Cardiac septum (tissue), 1 donor: ENCODE results near the gene TIE1. TPM values are rescaled to one million over a fixed set of nuclear protein-coding genes. Genes with fewer than 3 reads are reported as not detected.
A peak's percentile ranks its signal among the peaks of the same experiment; 100 is the strongest.

ENCODE experiments used
- DNase-seq: peaks from one replicate; pipeline ENCODE4 v3.0.0-alpha.2; 2020; ENCODE audit warnings: low spot score
- intact Hi-C: fragments of 100-400 bp; cut with DNase I; formaldehyde crosslinking; loops from one replicate; pipeline ENCODE4 v1.14.0; 2022
- total RNA-seq: library from RNA; stranded (reverse); fragmentation: NEBNext Ultra II Directional; extraction: Animal tissue kit (Norgen Biotek cat#: 25700); gene quantifications from one replicate; pipeline ENCODE4 v1.2.1, GENCODE V29; 2021
- donor health status: DM: no; HTN: no; CAD: no.

The TIE1 gene
- total RNA-seq, 1 donor from 2014 or later = 27.7 TPM

DNA sequence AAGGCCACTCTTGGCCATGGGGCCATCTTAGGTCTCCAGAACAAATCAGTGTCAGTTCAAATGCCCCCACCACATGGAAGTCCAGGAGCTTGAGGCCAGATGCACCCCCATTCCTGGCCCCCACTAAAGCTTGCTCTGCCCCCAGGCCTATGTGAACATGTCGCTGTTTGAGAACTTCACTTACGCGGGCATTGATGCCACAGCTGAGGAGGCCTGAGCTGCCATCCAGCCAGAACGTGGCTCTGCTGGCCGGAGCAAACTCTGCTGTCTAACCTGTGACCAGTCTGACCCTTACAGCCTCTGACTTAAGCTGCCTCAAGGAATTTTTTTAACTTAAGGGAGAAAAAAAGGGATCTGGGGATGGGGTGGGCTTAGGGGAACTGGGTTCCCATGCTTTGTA, 21.7 kb downstream of the TIE1 start:
- DNase-seq = peak; percentile 20
- intact Hi-C loops = no loop called here

DNA sequence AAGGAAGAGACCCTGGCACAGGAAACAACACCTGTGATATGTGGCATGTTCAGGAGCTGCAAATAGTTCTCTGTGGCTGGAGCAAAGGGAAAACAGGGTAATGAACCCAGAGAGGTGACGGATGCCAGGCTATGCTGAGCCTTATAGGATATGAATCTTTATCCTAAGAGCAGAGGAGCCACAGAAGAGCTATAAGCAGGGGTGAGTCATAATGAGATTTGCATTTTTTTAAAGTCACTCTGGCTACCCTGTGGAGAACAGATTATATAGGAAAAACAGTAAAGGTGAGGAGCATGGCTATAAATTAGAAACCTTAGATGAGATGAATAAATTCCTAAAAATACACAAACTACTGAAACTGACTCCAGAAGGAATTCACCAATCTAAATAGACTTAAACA, 24.0 kb downstream of the TIE1 start:
- intact Hi-C loops = loop anchor here (1.0 kb wide), 1 partner anchor 21 kb away; no protein-coding TSS in a partner anchor
- DNase-seq = no peak

DNA sequence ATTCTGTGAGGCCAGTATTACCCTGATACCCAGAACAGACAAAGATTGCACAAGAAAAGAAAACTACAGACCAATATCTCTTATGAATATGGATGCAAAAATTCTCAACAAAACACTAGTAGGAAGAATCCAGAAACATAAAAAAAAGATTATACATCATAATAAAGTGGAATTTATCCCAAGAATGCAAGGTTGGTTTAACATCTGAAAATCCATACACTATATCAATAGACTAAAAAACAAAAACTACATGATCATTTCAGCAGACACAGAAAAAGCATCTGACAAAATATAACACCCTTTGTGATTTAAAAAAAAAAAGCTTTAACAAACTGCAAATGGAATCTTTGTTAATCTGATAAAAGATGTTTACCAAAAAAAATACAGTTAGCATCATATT, 24.6 kb downstream of the TIE1 start:
- DNase-seq = no peak
- intact Hi-C loops = no loop called here

DNA sequence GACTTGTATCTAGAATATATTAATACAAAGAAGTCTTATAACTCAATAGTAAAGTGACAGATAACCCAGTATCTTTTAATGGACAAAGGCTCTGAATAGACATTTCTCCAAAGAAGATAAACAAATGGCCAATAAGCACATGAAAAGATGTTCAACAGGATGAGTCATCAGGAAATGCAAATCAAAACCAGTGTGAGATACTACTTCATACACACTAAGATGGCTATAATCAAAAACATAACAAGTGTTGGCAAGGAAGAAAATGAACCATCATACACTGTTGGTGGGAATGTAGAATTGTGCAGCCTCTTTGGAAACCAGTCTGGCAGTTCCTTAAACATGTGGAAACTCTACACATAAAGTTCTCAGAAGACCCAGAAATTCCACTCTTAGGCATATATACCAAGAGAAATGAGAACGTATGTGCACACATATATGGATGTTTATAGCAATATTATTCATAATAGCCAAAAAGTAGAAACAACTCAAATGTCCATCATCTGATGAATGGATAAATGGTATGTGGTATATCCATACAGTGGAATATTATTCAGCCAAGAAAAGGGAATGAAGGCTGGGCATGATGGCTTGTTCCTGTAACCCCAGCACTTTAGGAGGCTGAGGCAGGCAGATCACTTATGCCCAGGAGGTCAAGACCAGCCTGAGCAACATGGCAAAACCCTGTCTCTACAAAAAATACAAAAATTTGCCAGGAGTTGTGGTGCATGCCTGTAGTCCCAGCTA, 26.9 kb downstream of the TIE1 start:
- intact Hi-C loops = no loop called here
- no peak for DNase-seq

DNA sequence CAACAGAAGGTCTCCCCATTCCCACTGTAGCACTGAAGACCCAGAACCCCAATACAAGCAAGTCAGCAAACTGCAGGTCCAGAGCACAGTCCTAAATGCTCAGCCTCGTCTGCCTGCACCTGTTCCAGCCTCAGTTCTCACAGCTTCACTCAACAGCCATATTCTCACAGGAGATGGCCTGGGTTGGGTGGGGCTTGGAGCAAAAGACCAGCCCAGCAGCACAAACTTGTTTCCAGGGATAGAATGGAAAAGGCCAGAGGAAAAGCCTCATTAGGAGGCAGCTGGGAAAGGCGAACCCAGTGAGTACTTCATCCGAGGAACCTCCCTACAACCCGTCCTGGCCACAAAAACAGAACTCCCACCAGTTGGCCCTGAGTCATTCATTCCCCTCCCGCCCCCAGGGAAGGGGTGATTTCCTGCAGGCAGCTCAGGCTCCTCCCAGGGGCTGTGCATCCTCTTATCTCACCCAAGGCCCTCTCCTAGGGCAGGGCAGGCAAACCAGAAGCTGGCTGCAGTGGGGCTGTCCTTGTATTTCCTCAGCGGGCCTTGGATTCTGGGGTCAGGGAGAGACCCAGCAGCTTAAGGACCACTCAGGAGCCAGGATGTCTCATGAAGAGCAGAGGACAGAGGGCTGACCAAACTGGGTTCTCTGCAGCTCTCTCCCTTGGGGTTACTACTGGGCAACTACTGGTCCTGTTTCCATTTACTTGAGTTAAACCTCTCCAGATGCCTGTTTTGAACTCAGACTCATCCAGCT, 29.4 kb downstream of the TIE1 start:
- intact Hi-C loops = no loop called here
- DNase-seq = peak; percentile 88

DNA sequence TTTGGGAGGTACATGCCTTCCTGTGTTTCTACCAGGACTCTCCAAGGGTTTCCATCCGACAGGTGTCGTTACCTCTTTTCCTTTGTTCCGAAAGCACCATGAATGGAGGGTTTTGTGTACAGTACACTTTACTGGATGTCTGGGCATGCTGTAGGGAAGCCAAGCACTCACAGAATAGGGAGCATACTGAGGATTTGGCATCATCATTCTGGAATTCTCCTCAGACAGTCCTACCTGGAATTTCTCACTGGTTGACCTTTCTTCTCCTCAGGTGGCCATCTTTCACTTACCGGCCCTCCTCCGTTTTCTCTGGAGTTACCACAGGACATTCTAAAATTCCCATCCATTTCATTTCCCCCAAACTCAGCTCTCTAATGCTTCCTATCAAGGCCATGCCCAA, 30.9 kb downstream of the TIE1 start:
- intact Hi-C loops = no loop called here
- peak; percentile 14 for DNase-seq

DNA sequence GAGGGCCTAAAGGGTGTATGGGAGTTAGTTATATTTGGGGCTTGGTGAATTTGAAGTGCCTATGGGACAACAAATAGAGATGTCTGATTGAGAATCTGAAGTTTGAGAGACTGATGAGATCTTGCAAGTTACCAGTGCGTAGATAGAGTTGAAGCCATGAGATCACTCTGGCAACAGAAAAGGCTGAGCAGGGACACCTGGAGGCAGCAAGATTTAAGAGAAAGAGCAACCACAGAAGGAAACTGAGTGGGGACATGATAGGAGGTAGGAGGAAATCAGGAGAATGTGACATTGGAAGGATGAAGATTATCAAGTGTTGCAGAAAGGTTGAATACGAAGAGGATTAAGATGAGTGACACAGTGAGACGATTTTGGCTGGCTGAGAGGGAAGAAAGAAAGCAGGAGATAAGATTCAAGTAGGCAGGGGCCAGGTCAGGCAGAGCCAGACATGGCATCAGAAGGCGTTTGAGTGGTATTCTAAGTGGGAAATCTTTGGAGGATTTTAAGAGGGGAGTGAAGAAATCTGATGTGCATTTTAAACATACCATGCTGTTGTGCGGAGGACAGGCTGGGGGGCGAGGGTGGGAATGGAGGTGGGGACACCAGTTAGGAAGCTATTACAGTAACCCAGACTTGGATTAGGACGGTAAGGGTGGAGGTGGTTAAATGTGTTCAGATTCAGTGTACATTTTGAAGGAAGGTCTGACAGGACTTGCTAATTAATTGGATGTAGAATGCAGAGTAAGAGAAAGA, 33.8 kb downstream of the TIE1 start:
- peak; percentile 55 for DNase-seq
- intact Hi-C loops = no loop called here

DNA sequence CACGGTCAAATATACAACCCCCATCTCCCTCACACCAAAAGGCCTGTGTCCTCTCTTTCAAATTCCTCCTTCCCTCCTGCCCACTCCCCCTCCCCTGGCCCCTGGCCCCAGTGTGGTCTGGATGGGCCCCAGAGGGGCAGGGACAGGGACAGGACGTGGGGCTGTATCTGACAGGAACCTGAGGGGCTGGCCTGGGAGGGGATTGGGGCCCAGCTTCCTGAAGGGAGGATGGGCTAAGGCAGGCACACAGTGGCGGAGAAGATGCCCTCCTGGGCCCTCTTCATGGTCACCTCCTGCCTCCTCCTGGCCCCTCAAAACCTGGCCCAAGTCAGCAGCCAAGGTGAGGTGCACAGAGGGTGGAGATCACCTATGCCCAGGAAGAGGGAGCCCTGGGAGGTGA, 36.8 kb downstream of the TIE1 start, which contains the start of gene MPL:
MPL (plus strand) TSS at position 231 of the 400 bp plus-strand sequence; CDS start at position 262, 31 bp downstream.
- peak; percentile 47 for DNase-seq
- intact Hi-C loops = no loop called here

DNA sequence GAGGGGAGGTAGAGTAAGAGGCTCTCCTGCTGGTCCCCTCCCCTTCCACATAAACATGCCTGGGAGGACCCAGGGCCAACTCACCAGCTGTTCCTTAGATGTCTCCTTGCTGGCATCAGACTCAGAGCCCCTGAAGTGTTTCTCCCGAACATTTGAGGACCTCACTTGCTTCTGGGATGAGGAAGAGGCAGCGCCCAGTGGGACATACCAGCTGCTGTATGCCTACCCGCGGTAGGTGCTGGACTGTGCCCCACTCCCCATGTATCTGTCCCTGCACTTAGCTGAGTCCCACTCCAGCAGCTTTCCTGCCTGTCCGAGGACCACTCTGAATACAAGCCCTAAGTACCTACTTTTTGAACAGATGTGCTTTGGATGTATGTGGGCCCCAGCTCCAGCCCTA, 37.2 kb downstream of the TIE1 start:
- peak; percentile 63 for DNase-seq
- intact Hi-C loops = no loop called here

DNA sequence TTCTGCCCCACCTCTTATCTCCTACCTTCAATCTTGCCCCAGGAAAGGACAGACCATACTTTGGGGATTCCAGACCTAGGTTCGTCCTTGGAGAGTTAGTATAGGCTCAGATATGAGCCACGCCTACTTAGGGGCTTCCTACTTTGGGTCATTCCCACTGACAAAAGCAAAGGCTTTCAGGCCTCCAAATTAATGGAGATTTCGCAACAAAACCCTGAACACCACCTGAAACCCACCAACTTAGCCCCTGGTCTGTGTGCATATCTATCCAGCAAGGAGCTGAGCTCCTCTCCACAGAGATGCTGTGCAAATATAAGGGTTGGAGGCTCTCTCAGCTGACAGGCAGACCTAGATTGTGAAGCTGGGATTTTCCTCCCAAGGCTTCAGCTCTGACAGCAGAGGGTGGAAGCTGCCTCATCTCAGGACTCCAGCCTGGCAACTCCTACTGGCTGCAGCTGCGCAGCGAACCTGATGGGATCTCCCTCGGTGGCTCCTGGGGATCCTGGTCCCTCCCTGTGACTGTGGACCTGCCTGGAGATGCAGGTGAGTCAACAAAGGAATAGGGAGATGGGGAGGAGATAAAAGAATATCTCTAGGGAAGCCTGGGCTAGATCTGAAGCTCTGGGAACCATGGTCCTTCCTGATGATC, 38.9 kb downstream of the TIE1 start:
- peak; percentile 41 for DNase-seq
- intact Hi-C loops = no loop called here

DNA sequence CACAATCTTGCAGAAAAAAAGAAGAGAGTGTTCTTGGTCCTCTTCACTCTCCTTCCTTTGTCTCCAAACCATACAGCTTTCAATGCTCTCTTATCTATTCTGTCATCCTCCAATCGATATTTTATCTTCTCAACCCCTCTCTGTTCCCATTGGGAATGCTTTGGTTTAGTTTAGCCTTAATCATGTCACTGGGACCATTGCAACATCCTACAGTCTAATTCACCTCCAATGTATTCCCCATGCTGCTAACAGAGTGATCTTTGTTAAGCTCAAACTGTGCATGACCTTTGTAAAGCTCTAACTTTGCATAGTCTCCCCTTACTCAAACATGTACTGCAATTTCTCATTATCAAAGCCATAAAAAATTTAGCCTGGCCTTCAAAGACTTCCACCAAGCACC, 39.8 kb downstream of the TIE1 start:
- DNase-seq = no peak
- intact Hi-C loops = no loop called here

DNA sequence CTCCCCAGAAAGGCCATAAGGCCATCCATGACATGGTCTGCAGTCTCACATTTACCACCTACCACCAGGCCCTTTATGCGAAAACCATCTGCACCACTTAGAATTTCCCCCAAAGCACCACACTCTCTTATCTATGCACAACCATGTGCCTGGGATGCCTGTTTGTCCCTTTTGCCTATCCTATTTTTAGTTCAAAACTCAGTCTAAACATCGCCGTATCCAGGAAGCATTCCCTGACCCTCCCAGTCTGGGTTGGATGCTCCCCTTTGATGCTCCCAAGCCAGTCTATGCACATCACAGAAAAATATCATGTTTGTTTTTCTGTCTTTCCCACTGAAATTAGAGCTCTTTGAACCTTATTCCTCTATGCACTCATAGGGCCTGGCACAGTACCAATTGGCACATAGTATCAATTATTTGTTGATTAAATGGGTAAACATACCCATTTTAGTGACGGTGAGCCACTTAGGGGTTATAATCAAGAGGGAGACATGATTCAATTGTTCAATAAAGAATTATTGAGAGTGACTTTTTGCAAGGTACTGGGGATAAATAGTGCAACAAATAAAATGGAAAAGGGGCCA, 43.6 kb downstream of the TIE1 start:
- intact Hi-C loops = loop anchor here (2.0 kb wide), 1 partner anchor 42 kb away; no protein-coding TSS in a partner anchor
- peak; percentile 72 for DNase-seq

DNA sequence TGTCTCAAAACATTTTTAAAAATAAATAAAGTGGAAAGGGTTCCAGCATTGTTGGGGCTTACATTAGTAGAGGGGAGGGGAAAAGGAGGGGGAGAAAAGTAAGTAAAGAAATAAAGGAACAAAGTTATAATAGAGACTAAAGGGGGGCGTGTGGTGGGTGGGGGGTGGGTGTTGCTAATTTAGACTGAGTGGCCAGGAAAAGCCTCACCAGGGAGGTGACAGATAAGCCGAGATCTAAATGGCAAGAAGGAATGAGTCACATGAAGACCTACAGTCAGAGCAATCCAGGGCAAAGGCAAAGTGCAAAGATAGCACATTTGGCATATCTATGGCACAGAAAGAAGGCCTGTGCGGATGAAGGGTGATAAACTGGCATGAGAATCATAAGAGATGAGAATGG, 44.3 kb downstream of the TIE1 start:
- intact Hi-C loops = loop anchor here (2.0 kb wide), 1 partner anchor 42 kb away; no protein-coding TSS in a partner anchor
- peak; percentile 10 for DNase-seq

DNA sequence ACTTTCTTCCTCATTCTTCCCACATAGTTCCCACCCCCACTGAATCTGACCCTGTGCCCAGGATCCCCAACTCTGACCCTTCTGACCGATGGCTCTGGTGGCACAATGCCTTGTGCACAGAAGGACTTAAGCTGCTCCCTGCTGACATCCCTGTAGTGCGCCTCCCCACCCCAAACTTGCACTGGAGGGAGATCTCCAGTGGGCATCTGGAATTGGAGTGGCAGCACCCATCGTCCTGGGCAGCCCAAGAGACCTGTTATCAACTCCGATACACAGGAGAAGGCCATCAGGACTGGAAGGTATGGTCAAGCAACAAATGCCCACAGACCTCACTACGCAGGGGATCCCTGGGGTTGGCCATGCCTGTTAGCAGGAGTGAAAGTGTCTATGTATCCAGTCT, 45.9 kb downstream of the TIE1 start:
- intact Hi-C loops = no loop called here
- DNase-seq = peak; percentile 24

DNA sequence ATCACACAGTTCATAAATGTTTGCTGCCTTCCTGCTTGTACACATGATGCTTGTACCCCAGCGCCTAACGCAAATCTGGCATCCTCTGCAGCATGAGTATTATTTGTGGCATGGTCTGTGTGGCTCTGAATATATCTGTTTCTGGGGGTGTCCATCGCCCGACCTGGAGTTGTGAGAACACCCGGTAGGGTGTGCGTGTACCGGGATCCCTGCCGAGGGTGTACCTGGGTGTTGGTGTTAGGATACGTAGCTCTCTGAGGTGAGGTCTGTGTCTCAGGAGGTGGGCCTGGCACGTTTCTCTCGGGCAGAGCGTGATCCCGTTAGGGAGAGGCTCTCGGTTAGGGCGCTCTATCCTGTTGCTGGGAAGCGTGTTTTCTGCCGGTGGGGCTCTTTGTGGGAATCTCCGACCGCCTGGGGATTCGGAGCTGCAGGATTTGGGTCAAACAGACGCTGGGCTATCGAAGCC, 47.6 kb downstream of the TIE1 start:
- DNase-seq = peak; percentile 76
- intact Hi-C loops = no loop called here

DNA sequence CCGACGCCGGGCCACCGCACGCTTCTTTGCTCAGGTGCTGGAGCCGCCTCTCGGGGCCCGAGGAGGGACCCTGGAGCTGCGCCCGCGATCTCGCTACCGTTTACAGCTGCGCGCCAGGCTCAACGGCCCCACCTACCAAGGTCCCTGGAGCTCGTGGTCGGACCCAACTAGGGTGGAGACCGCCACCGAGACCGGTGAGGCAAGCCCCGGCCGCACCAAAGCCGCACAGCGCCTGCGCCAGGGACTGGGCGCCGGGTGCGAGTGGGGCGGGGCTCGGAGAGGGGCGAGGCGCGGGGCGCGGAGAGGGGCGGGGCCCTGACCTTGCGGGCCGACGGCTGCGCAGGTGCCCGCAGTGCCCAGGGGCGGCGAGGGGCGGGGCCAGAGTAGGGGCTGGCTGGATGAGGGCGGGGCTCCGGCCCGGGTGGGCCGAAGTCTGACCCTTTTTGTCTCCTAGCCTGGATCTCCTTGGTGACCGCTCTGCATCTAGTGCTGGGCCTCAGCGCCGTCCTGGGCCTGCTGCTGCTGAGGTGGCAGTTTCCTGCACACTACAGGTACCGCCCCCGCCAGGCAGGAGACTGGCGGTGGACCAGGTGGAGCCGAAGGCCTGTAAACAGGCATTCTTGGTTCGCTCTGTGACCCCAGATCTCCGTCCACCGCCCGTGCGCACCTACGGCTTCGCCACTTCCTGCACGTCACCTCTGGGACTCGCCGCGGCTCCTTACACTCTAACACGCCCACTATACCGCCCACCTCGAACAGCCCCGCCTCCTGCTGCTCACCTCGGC, 48.2 kb downstream of the TIE1 start:
- intact Hi-C loops = no loop called here

DNA sequence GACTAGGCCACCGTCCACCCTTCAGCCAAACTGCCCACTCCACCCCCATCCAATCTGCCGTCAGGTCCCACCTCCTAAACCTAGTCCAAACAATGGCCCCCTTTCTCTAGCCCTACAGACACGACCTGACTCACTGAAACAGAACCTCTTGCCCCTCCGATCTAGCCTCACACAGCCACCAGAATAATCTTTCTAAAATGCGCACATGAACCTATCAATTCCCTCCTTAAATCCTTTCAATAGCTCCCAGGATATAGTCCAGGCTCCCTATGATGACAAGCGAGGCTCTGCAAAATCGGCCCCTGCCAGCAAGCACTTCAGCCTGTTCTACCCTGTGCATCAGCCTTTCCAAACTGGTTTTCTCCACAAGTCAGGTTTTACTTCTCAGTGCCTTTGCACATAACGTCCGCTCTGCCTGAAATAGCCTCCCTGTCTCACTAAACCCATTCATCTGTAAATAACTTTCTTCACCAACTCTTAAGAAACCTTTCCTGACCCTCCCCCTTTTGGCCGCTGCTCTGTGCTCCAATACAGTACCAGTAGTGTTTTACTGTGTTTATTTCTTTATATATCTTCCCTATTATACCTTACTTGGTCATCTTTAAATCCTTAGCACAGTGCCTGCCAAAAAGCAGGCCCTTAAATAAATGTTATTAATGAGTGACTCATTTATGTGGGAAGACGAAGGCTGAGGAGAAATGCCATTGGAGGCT, 49.0 kb downstream of the TIE1 start:
- peak; percentile 74 for DNase-seq
- intact Hi-C loops = no loop called here

More for the DNA sequence above, 48.2 kb downstream of the TIE1 start:
- DNase-seq = peak; percentile 91

DNA sequence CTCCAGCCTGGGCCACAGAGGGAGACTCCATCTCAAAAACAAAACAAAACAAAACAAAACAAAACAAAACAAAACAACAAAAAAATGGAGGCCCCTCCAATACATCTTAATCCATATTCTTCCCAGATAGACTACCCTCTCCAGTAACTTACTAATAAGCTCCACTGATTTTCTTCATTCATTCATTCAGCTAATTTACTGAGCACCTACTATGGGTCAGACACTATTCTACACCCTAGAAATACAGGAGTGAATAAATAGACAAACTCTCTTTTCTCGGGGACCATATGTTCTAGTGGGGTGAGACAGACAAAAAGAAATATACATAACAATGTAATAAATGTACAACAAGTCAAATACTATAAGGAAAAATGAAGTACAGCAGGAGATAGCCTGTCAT, 50.2 kb downstream of the TIE1 start:
- no peak for DNase-seq
- intact Hi-C loops = no loop called here
